Neural progenitor cell (in vitro differentiated cells): ENCODE measurements around the gene DMPK.

ENCODE experiments used
- CTCF ChIP-seq: fragments of 200-600 bp; sonication (generic); IDR thresholded peaks from 2 replicates; pipeline ENCODE4 v1.5.1; 2017; ENCODE audit warnings: antibody characterized with exemption, mild to moderate bottlenecking
- EZH2 ChIP-seq: fragments of 200-600 bp; sonication (generic); IDR thresholded peaks from 2 replicates; pipeline ENCODE4 v1.6.1; 2017; ENCODE audit warnings: antibody characterized with exemption, mild to moderate bottlenecking, moderate library complexity
- EZH2phosphoT487 ChIP-seq: fragments of 200-600 bp; sonication (generic); IDR thresholded peaks from 2 replicates; pipeline ENCODE4 v1.6.1; 2017; ENCODE audit warnings: antibody characterized with exemption

GRCh38 chr19:45766296-45766868 is 15.9 kb downstream of the DMPK start:
- TF ChIP-seq CTCF = no peak
- TF ChIP-seq EZH2 = no peak
- no peak for TF ChIP-seq EZH2phosphoT487
